Measurements from ENCODE around the gene NR1I3. TPM values are rescaled to one million over a fixed set of nuclear protein-coding genes. Genes with fewer than 3 reads are reported as not detected.
"Not testable (repeated sequence)": the region's sequence is repeated elsewhere in the genome, so short reads cannot be mapped to it uniquely, and the experiment has no call there.

Gene NR1I3
- total RNA-seq, 4 donors from 2014 or later, result not detected

DNA sequence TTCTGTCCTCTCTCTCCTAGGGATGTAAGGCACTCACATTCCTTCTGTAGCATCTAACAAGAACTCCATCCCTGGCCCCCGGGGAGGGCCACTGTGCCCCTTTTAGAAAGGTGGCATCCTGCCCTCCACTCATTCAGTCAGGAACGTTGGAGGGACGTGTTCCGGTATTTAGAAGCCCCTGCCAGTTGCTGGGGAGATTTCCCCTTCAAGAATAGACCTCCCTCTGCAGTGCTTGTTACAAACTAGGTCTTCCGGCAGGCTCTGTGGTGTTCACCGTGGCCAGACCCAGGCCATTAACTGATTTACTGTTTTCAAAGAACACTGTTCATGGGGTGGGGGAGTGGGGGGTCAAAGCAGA, 21.3 kb upstream of the NR1I3 start:
- Histone ChIP-seq H3K36me3 (no peaks in the 10 kb centered on the region), H3K27ac (no peak overlapping the region), H3K4me1 (peaks cover 0 to 18% (median 8%) of the 10 kb centered on the region in 4 donors), H3K9me3 (peaks cover 3 to 10% of the 10 kb centered on the region in 2 donors), H3K27me3 (peaks cover 48% of the 10 kb centered on the region), H3K4me3 (peak overlapping the region in 2 of 4 donors; percentile 42 to 69)
- 49 to 51% methylated on average over 3 to 6 of the region's 6 CpGs for WGBS, 2 donors (ENCODE audit: low coverage in 1 of 2)
- intact Hi-C loops (cut with DNase I; ENCODE audit: low total_unique reads), result no loop called here
- in situ Hi-C loops (cut with MboI; ENCODE audit: low pct_ligation_motif_present in 1 of 4, low pct_unique_long_range_greater_than_20kb in 1 of 4, low sequenced_read_pairs in 3 of 4), result no loop called here
- TF ChIP-seq EP300 (IDR thresholded peaks at IDR 0.05; ENCODE audit: low read depth), result no peak
- no peak for DNase-seq

DNA sequence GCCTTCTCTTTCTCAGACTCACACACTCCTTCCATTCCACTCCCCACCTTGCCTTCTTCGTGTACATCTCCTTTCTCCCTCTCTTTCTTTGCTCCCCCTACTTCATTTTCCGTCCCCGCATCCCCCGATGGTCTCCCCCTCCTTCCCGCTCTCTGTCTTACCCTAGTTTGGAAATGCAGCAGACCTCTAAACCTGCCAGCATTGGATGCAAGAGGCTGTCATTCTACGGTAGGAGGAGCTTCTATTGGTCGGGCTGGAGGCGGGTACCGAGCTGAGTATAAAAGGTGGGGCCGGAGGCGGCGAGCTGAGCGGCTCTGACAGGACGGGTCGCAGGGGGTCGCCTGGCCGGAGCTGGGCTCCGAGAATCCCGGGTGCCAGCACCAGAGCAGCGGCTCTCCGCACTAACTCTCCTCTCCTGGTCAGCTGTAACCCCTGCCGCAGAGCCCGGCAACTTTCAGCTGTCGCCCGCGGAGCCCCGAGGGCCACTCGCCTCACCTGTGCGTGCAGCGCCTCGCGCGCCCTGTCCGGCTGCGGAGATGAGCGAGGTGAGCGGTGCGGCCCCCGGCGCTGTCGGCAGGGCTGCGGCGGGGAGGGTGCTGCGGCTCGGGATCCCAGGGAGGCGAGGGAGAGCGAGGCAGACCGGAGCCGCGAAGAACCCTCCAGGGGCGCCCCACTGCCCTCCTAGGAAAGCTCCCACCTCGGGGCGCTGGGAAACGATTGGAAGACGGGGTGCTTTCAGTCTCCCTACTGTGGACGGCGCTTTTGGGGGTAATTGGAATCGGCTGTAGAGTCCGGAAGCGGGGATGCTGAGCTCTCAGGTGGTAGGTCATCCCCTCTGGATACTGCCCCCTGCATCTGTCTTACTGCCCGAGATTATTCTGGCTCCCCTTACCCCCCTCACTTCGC, 20.7 kb upstream of the NR1I3 start, which contains the start of gene PCP4L1:
TSS of gene PCP4L1 (plus strand) at position 307 of the 906 bp plus-strand sequence. CDS start at position 537, 230 bp downstream.
- Histone ChIP-seq H3K9me3 (peaks cover 3 to 10% of the 10 kb centered on the region in 2 donors), H3K36me3 (no peaks in the 10 kb centered on the region), H3K4me3 (peak within 1 kb of the TSS; percentile 25 to 69 (median 36)), H3K27me3 (peaks cover 48% of the 10 kb centered on the region), H3K27ac (peak within 1 kb of the TSS in 2 of 4 donors; percentile 21 to 31), H3K4me1 (peaks cover 0 to 18% (median 8%) of the 10 kb centered on the region in 4 donors)
- WGBS, 2 donors (ENCODE audit: low coverage in 1 of 2), result 5 to 9% methylated on average over 4 to 44 of the region's 62 CpGs
- in situ Hi-C loops (cut with MboI; ENCODE audit: low pct_ligation_motif_present in 1 of 4, low pct_unique_long_range_greater_than_20kb in 1 of 4, low sequenced_read_pairs in 3 of 4) (no loop called here), intact Hi-C loops (cut with DNase I; ENCODE audit: low total_unique reads) (no loop called here)
- peak in 1 of 3 donors; percentile 39 for TF ChIP-seq POLR2AphosphoS5 (IDR thresholded peaks at IDR 0.05)
- no peak for TF ChIP-seq POLR2A (IDR thresholded peaks at IDR 0.05)
- TF ChIP-seq, protein P1, sequence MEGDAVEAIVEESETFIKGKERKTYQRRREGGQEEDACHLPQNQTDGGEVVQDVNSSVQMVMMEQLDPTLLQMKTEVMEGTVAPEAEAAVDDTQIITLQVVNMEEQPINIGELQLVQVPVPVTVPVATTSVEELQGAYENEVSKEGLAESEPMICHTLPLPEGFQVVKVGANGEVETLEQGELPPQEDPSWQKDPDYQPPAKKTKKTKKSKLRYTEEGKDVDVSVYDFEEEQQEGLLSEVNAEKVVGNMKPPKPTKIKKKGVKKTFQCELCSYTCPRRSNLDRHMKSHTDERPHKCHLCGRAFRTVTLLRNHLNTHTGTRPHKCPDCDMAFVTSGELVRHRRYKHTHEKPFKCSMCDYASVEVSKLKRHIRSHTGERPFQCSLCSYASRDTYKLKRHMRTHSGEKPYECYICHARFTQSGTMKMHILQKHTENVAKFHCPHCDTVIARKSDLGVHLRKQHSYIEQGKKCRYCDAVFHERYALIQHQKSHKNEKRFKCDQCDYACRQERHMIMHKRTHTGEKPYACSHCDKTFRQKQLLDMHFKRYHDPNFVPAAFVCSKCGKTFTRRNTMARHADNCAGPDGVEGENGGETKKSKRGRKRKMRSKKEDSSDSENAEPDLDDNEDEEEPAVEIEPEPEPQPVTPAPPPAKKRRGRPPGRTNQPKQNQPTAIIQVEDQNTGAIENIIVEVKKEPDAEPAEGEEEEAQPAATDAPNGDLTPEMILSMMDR (IDR thresholded peaks at IDR 0.05), result no peak
- no peak for TF ChIP-seq EP300 (IDR thresholded peaks at IDR 0.05; ENCODE audit: low read depth)
- peak; percentile 37 for DNase-seq

DNA sequence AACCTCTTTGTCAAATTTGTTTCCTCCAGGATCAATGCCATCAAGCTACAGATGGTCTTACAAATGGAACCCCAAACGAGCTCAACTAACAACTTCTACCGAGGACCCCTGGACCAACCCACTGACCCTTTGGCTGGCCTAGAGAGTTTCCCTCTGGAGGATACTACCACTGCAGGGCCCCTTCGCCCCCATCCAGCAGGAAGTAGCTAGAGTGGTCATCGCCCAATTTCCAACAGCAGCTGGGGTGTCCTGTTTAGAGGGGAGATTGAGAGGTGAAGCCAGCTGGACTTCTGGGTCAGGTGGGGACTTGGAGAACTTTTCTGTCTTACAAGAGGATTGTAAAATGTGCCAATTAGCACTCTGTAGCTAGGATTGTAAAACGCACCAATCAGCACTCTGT, 19.1 kb upstream of the NR1I3 start:
- in situ Hi-C loops (cut with MboI; ENCODE audit: low pct_ligation_motif_present in 1 of 4, low pct_unique_long_range_greater_than_20kb in 1 of 4, low sequenced_read_pairs in 3 of 4); H3K27ac ChIP-seq: not testable (repeated sequence)

DNA sequence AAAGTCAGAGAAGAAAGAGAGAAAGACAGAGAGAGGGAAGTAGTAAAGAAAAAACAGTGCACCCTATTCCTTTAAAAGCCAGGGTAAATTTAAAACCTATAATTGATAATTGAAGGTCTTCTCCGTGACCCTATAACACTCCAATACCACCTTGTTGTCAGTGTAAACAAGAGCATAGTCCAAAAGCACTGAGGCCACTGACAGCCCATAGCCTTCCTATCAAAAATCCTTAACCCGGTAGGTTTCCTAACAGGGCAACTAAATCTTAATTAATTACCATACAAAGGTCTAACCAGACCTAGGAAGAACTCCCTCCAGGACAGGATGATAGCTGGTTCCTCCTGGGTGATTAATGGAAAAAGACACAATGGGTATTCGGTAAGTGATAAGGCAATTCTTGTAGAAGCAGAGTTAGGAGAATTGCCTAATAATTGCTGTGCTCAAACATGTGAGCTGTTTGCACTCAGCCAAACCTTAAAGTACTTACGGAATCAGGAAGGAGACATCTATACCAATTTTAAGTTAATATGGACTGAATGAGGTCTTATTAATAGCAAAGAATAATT, 18.0 kb upstream of the NR1I3 start:
- DNase-seq; in situ Hi-C loops (cut with MboI; ENCODE audit: low pct_ligation_motif_present in 1 of 4, low pct_unique_long_range_greater_than_20kb in 1 of 4, low sequenced_read_pairs in 3 of 4); H3K27ac ChIP-seq; H3K36me3 ChIP-seq; H3K4me3 ChIP-seq; intact Hi-C loops (cut with DNase I; ENCODE audit: low total_unique reads): not testable (repeated sequence)
- peaks cover 40% of the 10 kb centered on the region for H3K27me3 ChIP-seq
- 83 to 90% methylated on average over 2 to 4 of the region's 4 CpGs for WGBS, 2 donors (ENCODE audit: low coverage in 1 of 2)
- H3K4me1 ChIP-seq, result peaks cover 0 to 15% (median 7%) of the 10 kb centered on the region in 4 donors
- peaks cover 3 to 10% of the 10 kb centered on the region in 2 donors for H3K9me3 ChIP-seq

More for the DNA sequence above, 19.1 kb upstream of the NR1I3 start:
- H3K4me1 ChIP-seq, result peaks cover 0 to 18% (median 8%) of the 10 kb centered on the region in 4 donors
- DNase-seq; intact Hi-C loops (cut with DNase I; ENCODE audit: low total_unique reads); H3K36me3 ChIP-seq; H3K4me3 ChIP-seq: not testable (repeated sequence)
- peaks cover 48% of the 10 kb centered on the region for H3K27me3 ChIP-seq
- H3K9me3 ChIP-seq, result peaks cover 3 to 10% of the 10 kb centered on the region in 2 donors
- WGBS, 2 donors (ENCODE audit: low coverage in 1 of 2), result 95% methylated on average over 5 of the region's 5 CpGs; no CpG with 5 or more reads in 1 of the 2 donors

DNA sequence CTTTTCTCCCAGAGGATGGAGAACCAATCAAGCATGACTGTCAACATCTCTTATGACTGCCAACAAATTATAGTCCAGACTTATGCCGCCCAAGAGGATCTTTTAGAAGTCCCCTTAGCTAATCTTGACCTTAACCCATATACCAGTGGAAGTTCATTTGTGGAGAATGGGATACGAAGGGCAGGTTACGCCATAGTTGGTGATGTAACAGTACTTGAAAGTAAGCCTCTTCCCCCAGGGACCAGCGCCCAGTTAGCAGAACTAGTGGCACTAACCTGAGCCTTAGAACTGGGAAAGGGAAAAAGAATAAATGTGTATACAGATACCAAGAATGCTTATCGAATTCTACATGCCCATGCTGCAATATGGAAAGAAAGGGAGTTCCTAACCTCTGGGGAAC, 17.3 kb upstream of the NR1I3 start:
- H3K4me3 ChIP-seq, result not testable (repeated sequence)
- peaks cover 3 to 10% of the 10 kb centered on the region in 2 donors for H3K9me3 ChIP-seq

DNA sequence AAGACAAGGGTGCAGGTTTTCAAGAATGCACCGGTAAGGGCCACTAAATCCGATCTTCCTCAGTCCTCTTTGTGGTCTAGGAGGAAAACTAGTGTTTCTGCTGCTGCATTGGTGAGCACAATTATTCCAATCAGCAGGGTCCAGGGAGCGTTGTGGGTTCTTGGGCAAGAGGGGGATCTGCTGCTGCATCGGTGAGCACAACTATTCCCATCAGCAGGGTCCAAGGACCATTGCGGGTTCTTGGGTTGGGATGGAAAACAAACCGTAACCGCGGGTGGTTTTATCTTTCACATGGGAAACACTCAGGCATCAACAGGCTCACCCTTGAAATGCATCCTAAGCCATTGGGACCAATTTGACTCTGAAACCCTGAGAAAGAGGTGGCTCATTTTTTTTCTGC, 13.6 kb upstream of the NR1I3 start:
- Histone ChIP-seq H3K4me1 (no peaks in the 10 kb centered on the region), H3K27me3 (no peaks in the 10 kb centered on the region), H3K36me3 (no peaks in the 10 kb centered on the region), H3K4me3 (no peak overlapping the region), H3K27ac (no peak overlapping the region), H3K9me3 (no peaks in the 10 kb centered on the region)
- WGBS, 2 donors (ENCODE audit: low coverage in 1 of 2), result 83 to 96% methylated on average over 1 to 8 of the region's 8 CpGs
- DNase-seq, result no peak
- intact Hi-C loops (cut with DNase I; ENCODE audit: low total_unique reads), result no loop called here
- TF ChIP-seq EP300 (IDR thresholded peaks at IDR 0.05; ENCODE audit: low read depth), result no peak
- no peak for TF ChIP-seq POLR2A (IDR thresholded peaks at IDR 0.05)
- in situ Hi-C loops (cut with MboI; ENCODE audit: low pct_ligation_motif_present in 1 of 4, low pct_unique_long_range_greater_than_20kb in 1 of 4, low sequenced_read_pairs in 3 of 4), result no loop called here

More for the DNA sequence above, 17.3 kb upstream of the NR1I3 start:
- in situ Hi-C loops (cut with MboI; ENCODE audit: low pct_ligation_motif_present in 1 of 4, low pct_unique_long_range_greater_than_20kb in 1 of 4, low sequenced_read_pairs in 3 of 4); H3K27ac ChIP-seq; DNase-seq; intact Hi-C loops (cut with DNase I; ENCODE audit: low total_unique reads); H3K36me3 ChIP-seq: not testable (repeated sequence)
- Histone ChIP-seq H3K4me1 (peaks cover 0 to 10% (median 7%) of the 10 kb centered on the region in 4 donors), H3K27me3 (peaks cover 33% of the 10 kb centered on the region)
- 89 to 95% methylated on average over 4 to 5 of the region's 5 CpGs for whole genome bisulfite sequencing, 2 donors (ENCODE audit: low coverage in 1 of 2)
